ENCODE results near the gene NEURL3.

The NEURL3 gene

DNA sequence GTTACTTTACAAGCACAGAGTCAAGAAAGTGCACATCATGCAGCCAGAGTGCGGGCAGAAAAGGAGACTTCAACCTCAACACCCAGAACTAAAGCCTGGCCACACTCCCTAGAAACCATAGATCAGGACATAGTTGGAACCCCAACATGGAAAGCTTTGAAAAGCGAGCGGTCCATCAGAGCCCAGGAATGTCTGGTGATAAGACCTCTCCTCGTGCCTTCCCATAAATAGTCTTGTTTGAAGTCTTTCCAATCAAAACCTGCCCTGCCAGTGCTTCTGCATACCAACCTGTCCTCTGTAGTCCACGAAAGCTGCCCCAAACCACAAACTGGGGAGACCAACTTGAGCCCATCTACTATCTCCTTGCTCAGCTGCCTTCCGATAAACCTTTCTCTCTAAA lies 55.5 kb downstream of the NEURL3 start:
- H3K4me3 ChIP-seq (ENCODE audit: control insufficient read depth in 1 of 7, extremely low read depth in 1 of 7, insufficient read depth in 4 of 7, low read depth in 2 of 7, low read length in 6 of 7), result no peak overlapping the region
- H3K4me1 ChIP-seq (ENCODE audit: control extremely low read depth in 1 of 4, control insufficient read depth in 4 of 4, insufficient read depth in 4 of 4, low read length in 3 of 4), result no peaks in the 10 kb centered on the region
- H3K27me3 ChIP-seq (replicated peaks in 2 of 5; ENCODE audit: control insufficient read depth in 4 of 5, insufficient read depth in 5 of 5, low read length in 4 of 5), result peaks cover 0 to 3% (median 0%) of the 10 kb centered on the region in 5 experiments
- no peaks in the 10 kb centered on the region for H3K36me3 ChIP-seq (ENCODE audit: control insufficient read depth in 4 of 4, insufficient read depth in 4 of 4, low read length in 3 of 4)
- 92% methylated on average over 6 of the region's 6 CpGs for WGBS (ENCODE audit: insufficient coverage)
- H3K27ac ChIP-seq (ENCODE audit: insufficient read depth in 1 of 2, low read depth in 1 of 2, low read length in 2 of 2, poor library complexity in 1 of 2, severe bottlenecking in 2 of 2), result no peak overlapping the region
- no peaks in the 10 kb centered on the region for H3K9me3 ChIP-seq (ENCODE audit: control extremely low read depth in 1 of 5, control insufficient read depth in 4 of 5, insufficient read depth in 2 of 5, low read depth in 1 of 5, low read length in 4 of 5)
- POLR2A ChIA-PET, result no interaction called here
- DNase-seq, result no peak
- CTCF ChIA-PET, result interaction anchor here (1.2 to 1.4 kb wide), 2 partner anchors 10 to 42 kb away, joined by 3 to 7 read pairs; no protein-coding TSS in a partner anchor

DNA sequence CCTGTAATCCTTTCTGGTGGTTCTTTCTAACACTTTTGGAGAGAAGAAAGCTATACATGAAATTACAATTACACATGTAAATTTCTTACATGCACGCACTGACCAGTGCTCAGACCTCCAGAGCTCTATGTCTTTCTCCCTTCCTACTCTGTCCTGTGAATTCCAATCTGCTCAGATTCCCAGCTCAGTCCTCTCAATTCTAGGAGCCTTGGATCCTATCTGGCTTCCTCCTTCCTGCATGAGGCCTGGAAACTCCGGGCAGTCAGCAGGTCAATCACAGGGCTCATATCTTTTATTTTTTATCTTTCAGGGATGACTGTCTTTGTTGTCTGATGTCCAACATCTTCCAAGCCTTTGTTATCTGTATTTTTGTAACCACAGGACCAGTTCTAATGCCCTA lies 56.0 kb downstream of the NEURL3 start:
- CTCF ChIA-PET, result interaction anchor here (1.2 to 1.3 kb wide), 2 partner anchors 42 to 61 kb away, joined by 3 read pairs; no protein-coding TSS in a partner anchor

DNA sequence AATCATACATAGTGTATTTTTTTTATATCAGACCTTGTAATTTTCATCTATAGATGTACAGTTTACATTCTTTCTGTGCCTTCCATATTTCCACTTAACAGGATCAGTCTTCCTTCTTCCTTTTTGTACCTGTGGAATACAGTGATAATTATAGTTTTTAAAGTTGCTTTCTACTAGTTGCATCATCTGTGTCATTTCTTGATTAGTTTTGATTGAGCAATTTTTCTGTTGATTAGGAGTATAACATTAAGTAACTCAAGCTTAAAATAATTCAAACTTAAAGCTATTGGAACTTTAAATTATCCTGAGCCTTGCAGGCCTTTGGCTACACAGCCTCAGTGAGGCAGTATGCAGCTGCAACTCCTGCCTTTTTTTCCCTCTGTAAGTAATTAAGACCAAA lies 57.4 kb downstream of the NEURL3 start:
- ChIA-PET POLR2A (no interaction called here), CTCF (interaction anchor here (1.3 kb wide), 1 partner anchor 63 kb away, joined by 3 read pairs; no protein-coding TSS in a partner anchor)
- Histone ChIP-seq H3K9me3 (ENCODE audit: control extremely low read depth in 1 of 5, control insufficient read depth in 4 of 5, insufficient read depth in 2 of 5, low read depth in 1 of 5, low read length in 4 of 5) (no peaks in the 10 kb centered on the region), H3K36me3 (ENCODE audit: control insufficient read depth in 4 of 4, insufficient read depth in 4 of 4, low read length in 3 of 4) (no peaks in the 10 kb centered on the region), H3K4me3 (ENCODE audit: control insufficient read depth in 1 of 7, extremely low read depth in 1 of 7, insufficient read depth in 4 of 7, low read depth in 2 of 7, low read length in 6 of 7) (no peak overlapping the region), H3K27me3 (replicated peaks in 2 of 5; ENCODE audit: control insufficient read depth in 4 of 5, insufficient read depth in 5 of 5, low read length in 4 of 5) (no peaks in the 10 kb centered on the region), H3K27ac (ENCODE audit: insufficient read depth in 1 of 2, low read depth in 1 of 2, low read length in 2 of 2, poor library complexity in 1 of 2, severe bottlenecking in 2 of 2) (no peak overlapping the region), H3K4me1 (ENCODE audit: control extremely low read depth in 1 of 4, control insufficient read depth in 4 of 4, insufficient read depth in 4 of 4, low read length in 3 of 4) (no peaks in the 10 kb centered on the region)
- DNase-seq, result no peak

More for the DNA sequence above, 56.0 kb downstream of the NEURL3 start:
- Histone ChIP-seq H3K9me3 (ENCODE audit: control extremely low read depth in 1 of 5, control insufficient read depth in 4 of 5, insufficient read depth in 2 of 5, low read depth in 1 of 5, low read length in 4 of 5) (no peaks in the 10 kb centered on the region), H3K4me1 (ENCODE audit: control extremely low read depth in 1 of 4, control insufficient read depth in 4 of 4, insufficient read depth in 4 of 4, low read length in 3 of 4) (no peaks in the 10 kb centered on the region), H3K4me3 (ENCODE audit: control insufficient read depth in 1 of 7, extremely low read depth in 1 of 7, insufficient read depth in 4 of 7, low read depth in 2 of 7, low read length in 6 of 7) (no peak overlapping the region), H3K27me3 (replicated peaks in 2 of 5; ENCODE audit: control insufficient read depth in 4 of 5, insufficient read depth in 5 of 5, low read length in 4 of 5) (peaks cover 0 to 3% (median 0%) of the 10 kb centered on the region in 5 experiments), H3K27ac (ENCODE audit: insufficient read depth in 1 of 2, low read depth in 1 of 2, low read length in 2 of 2, poor library complexity in 1 of 2, severe bottlenecking in 2 of 2) (no peak overlapping the region), H3K36me3 (ENCODE audit: control insufficient read depth in 4 of 4, insufficient read depth in 4 of 4, low read length in 3 of 4) (no peaks in the 10 kb centered on the region)
- WGBS (ENCODE audit: insufficient coverage), result 100% methylated on average over 2 of the region's 2 CpGs
- POLR2A ChIA-PET, result no interaction called here
- no peak for DNase-seq
